SW480 (cell line): ENCODE measurements around the gene COMMD6.

ENCODE experiments used
- DNase-seq: peaks from one replicate; pipeline ENCODE4 v3.0.0-alpha.2; 2016; ENCODE audit warnings: low spot score

COMMD6 gene

GRCh38 chr13:75482070-75482819, 55.4 kb downstream of the COMMD6 start, which contains the start of gene TBC1D4:
TBC1D4 (minus strand) TSS chr13:75482169; CDS start chr13:75481767, 402 bp downstream.
- peak; percentile 90 for DNase-seq

GRCh38 chr13:75481176-75482069, 56.2 kb downstream of the COMMD6 start:
- peak; percentile 75 for DNase-seq

GRCh38 chr13:75480671-75481175, 56.9 kb downstream of the COMMD6 start:
- DNase-seq = peak; percentile 86

GRCh38 chr13:75479102-75479740, 58.4 kb downstream of the COMMD6 start:
- no peak for DNase-seq

GRCh38 chr13:75478659-75479058, 59.0 kb downstream of the COMMD6 start:
- no peak for DNase-seq
